HepG2 (cell line): ENCODE results near the gene VAMP2. TPM values are rescaled to one million over a fixed set of nuclear protein-coding genes. Genes with fewer than 3 reads are reported as not detected.

Experiments used
- ADNP ChIP-seq: sonication (generic); formaldehyde crosslinking; IDR thresholded peaks from 2 replicates; pipeline ENCODE4 v1.4.0; 2020; ENCODE audit warnings: missing genetic modification reagents
- CBX5 ChIP-seq: sonication (generic); formaldehyde crosslinking; IDR thresholded peaks from 2 replicates; pipeline ENCODE4 v1.4.0; 2020; ENCODE audit warnings: missing genetic modification reagents, borderline replicate concordance
- CREB1 ChIP-seq, 2 experiments: fragments of 450-650 bp in 1 of 2; IDR thresholded peaks; 2 replicates each; pipeline ENCODE4 v1.6.1; 2016 to 2017; ENCODE audit warnings: control low read depth in 1 of 2, mild to moderate bottlenecking in 1 of 2, missing compliant biosample characterization in 1 of 2, missing genetic modification characterization in 1 of 2
- DR1 ChIP-seq: sonication (generic); formaldehyde crosslinking; IDR thresholded peaks from 2 replicates; pipeline ENCODE4 v1.8.0; 2021; ENCODE audit warnings: mild to moderate bottlenecking, missing genetic modification reagents, inconsistent platforms
- HMG20A ChIP-seq: IDR thresholded peaks from 2 replicates; pipeline ENCODE4 v1.6.1; 2016; ENCODE audit warnings: borderline replicate concordance
- KDM2A ChIP-seq: sonication (generic); formaldehyde crosslinking; IDR thresholded peaks from 2 replicates; pipeline ENCODE4 v1.4.0; 2020; ENCODE audit warnings: low read depth, missing genetic modification reagents, borderline replicate concordance
- NBN ChIP-seq: fragments of 450-650 bp; conservative IDR thresholded peaks from 2 replicates; pipeline ENCODE4 v1.6.1; 2017
- NFATC3 ChIP-seq: sonication (generic); formaldehyde crosslinking; IDR thresholded peaks from 2 replicates; pipeline ENCODE4 v1.5.1; 2020; ENCODE audit warnings: mild to moderate bottlenecking, missing genetic modification reagents
- POLR2AphosphoS5 ChIP-seq: IDR thresholded peaks from 2 replicates; pipeline ENCODE4 v1.6.1; 2012; ENCODE audit warnings: low read depth, low read length
- RBFOX2 ChIP-seq: fragments of 200-400 bp; formaldehyde crosslinking; IDR thresholded peaks from 2 replicates; pipeline ENCODE4 v1.6.1; 2017; ENCODE audit warnings: low read depth, mild to moderate bottlenecking, low read length
- SRSF9 ChIP-seq: fragments of 200-400 bp; formaldehyde crosslinking; IDR thresholded peaks from 2 replicates; pipeline ENCODE4 v1.6.1; 2018; ENCODE audit warnings: borderline replicate concordance, mild to moderate bottlenecking, low read depth, low read length; ENCODE audit not compliant: insufficient read depth, poor library complexity, severe bottlenecking
- XBP1 ChIP-seq: sonication (generic); formaldehyde crosslinking; IDR thresholded peaks from 2 replicates; pipeline ENCODE4 v1.5.0; 2020; ENCODE audit warnings: missing genetic modification reagents
- ZBTB38 ChIP-seq: sonication (generic); formaldehyde crosslinking; IDR thresholded peaks from 2 replicates; pipeline ENCODE4 v1.5.1; 2020; ENCODE audit warnings: mild to moderate bottlenecking, missing genetic modification reagents
- ZFP1 ChIP-seq: IDR thresholded peaks from 2 replicates; pipeline ENCODE4 v1.6.1; 2016
- ZFY ChIP-seq: sonication (generic); formaldehyde crosslinking; IDR thresholded peaks from 2 replicates; pipeline ENCODE4 v1.4.0; 2020; ENCODE audit warnings: missing genetic modification reagents
- ZNF331 ChIP-seq: sonication (generic); formaldehyde crosslinking; IDR thresholded peaks from 2 replicates; pipeline ENCODE4 v1.4.0; 2020; ENCODE audit warnings: missing genetic modification reagents
- ZNF484 ChIP-seq: sonication (generic); formaldehyde crosslinking; IDR thresholded peaks from 2 replicates; pipeline ENCODE4 v1.5.1; 2020; ENCODE audit warnings: mild to moderate bottlenecking, low read depth, missing genetic modification reagents, borderline replicate concordance
- ZNF557 ChIP-seq: sonication (generic); formaldehyde crosslinking; IDR thresholded peaks from 2 replicates; pipeline ENCODE4 v1.4.0; 2020; ENCODE audit warnings: missing genetic modification reagents
- ZNF564 ChIP-seq: sonication (generic); formaldehyde crosslinking; IDR thresholded peaks from 2 replicates; pipeline ENCODE4 v1.8.1; 2023; ENCODE audit warnings: mild to moderate bottlenecking, missing genetic modification reagents
- ZNF724P ChIP-seq: sonication (generic); formaldehyde crosslinking; IDR thresholded peaks from 2 replicates; pipeline ENCODE4 v1.8.0; 2022; ENCODE audit warnings: missing genetic modification reagents, borderline replicate concordance
- ZNF75D ChIP-seq: sonication (generic); formaldehyde crosslinking; IDR thresholded peaks from 2 replicates; pipeline ENCODE4 v1.8.1; 2023; ENCODE audit warnings: missing genetic modification reagents, mild to moderate bottlenecking, borderline replicate concordance
- polyA plus RNA-seq, 8 experiments: library from polyadenylated mRNA; depleted of rRNA in 3 of 8; stranded (reverse) in 7 of 8; unstranded in 1 of 8; fragments of >200 nt; fragmentation: Illumina TruSeq in 4 of 8; extraction: Trizol in 4 of 8; gene quantifications; 2 replicates each; pipeline versions ENCODE4 v1.2.1 to v1.2.3, GENCODE V29; 2011 to 2016; ENCODE audit warnings: low read depth in 4 of 8, missing spikeins in 1 of 8, mixed read lengths in 1 of 8; ENCODE audit not compliant: insufficient read depth in 1 of 8
- total RNA-seq, 5 experiments: library from RNA; depleted of rRNA; stranded (reverse); fragments of >200 nt; fragmentation: Illumina TruSeq; extraction: Trizol; gene quantifications; 2 replicates each; pipeline ENCODE4 v1.2.3, GENCODE V29; 2016; ENCODE audit warnings: low read depth in 1 of 5
- TF ChIP-seq, protein P1 (sequence below): fragments of 450-650 bp; IDR thresholded peaks from 2 replicates; pipeline ENCODE4 v1.6.1; 2016
- TF ChIP-seq, protein P2 (sequence below): sonication (generic); formaldehyde crosslinking; IDR thresholded peaks from 2 replicates; pipeline ENCODE4 v1.8.0; 2022; ENCODE audit warnings: missing genetic modification reagents, low read depth, mild to moderate bottlenecking, borderline replicate concordance
- TF ChIP-seq, protein P3 (sequence below): sonication (generic); formaldehyde crosslinking; IDR thresholded peaks from 2 replicates; pipeline ENCODE4 v1.4.0; 2020; ENCODE audit warnings: missing genetic modification reagents
- TF ChIP-seq, protein P4 (sequence below): sonication (generic); formaldehyde crosslinking; IDR thresholded peaks from 2 replicates; pipeline ENCODE4 v1.4.0; 2020; ENCODE audit warnings: low read depth, missing genetic modification reagents

The VAMP2 gene
- total and polyA plus RNA-seq, 2 of the 13 experiments (the other 11 are each of a cell fraction or from before 2014, with no cell fraction given) = 3.9 to 17.2 TPM

DNA sequence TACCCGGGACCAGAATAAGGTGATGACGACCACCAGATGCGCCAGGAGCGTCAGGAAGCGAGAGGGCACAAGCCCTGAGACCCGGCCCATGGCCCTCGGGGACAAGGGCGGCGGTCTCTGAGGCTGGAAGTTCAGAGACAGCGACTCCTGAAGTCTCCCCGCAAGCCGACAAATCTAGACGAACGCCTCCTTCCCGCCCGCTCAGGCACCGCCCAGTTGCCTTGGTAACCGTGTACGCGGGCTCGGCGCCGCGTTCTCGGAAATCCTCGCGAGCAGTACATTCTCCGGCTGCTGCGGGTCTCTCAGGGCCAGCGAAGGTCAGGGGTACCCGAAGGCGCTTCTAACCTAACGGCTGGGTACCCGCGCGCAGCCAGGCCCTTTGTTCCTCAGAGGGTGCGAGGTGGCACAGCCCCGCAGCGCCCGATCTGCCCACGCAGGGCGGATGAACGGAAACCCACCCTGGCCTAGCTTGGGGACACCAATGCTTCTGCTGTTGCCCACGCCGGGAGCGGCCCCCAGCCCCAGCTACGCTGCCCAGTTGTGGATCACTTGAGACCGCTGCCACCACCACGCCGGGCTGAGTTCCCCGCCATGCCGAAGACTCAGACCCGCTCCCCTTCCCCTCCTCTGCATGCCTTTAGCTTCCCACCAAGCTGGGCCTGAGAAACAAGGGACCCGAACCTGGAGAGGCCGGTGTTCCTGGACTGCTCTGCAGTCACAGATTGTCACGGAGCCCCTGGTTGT, 13.6 kb upstream of the VAMP2 start, which contains the start of gene TMEM107 (continued):
- TF ChIP-seq, protein P1, sequence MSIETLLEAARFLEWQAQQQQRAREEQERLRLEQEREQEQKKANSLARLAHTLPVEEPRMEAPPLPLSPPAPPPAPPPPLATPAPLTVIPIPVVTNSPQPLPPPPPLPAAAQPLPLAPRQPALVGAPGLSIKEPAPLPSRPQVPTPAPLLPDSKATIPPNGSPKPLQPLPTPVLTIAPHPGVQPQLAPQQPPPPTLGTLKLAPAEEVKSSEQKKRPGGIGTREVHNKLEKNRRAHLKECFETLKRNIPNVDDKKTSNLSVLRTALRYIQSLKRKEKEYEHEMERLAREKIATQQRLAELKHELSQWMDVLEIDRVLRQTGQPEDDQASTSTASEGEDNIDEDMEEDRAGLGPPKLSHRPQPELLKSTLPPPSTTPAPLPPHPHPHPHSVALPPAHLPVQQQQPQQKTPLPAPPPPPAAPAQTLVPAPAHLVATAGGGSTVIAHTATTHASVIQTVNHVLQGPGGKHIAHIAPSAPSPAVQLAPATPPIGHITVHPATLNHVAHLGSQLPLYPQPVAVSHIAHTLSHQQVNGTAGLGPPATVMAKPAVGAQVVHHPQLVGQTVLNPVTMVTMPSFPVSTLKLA = no peak
- TF ChIP-seq ZNF564 (CRISPR knock-in tag) = peak; percentile 45; the same call in 1 of the 2 replicates
- no peak for TF ChIP-seq ADNP (CRISPR knock-in tag)
- TF ChIP-seq NBN = no peak
- TF ChIP-seq, protein P2, sequence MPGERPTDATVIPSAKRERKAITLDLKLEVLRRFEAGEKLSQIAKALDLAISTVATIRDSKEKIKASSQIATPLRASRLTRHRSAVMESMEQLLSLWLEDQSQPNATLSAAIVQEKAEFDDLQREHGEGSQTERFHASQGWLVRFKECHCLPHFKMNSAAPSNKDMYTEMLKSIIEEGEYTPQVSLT = no peak
- no peak for TF ChIP-seq CBX5
- no peak for TF ChIP-seq ZFP1 (CRISPR knock-in tag)
- 0 out of 2 replicates have a peak, but pooled peaks have one; percentile 10 for TF ChIP-seq ZNF331 (CRISPR knock-in tag)
- TF ChIP-seq ZFY (CRISPR knock-in tag) = peak; percentile 84
- no peak for TF ChIP-seq ZNF484 (CRISPR knock-in tag)
- TF ChIP-seq ZNF724P = no peak
- TF ChIP-seq DR1 (CRISPR knock-in tag) = 0 out of 2 replicates have a peak, but pooled peaks have one; percentile 8
- TF ChIP-seq, protein P3, sequence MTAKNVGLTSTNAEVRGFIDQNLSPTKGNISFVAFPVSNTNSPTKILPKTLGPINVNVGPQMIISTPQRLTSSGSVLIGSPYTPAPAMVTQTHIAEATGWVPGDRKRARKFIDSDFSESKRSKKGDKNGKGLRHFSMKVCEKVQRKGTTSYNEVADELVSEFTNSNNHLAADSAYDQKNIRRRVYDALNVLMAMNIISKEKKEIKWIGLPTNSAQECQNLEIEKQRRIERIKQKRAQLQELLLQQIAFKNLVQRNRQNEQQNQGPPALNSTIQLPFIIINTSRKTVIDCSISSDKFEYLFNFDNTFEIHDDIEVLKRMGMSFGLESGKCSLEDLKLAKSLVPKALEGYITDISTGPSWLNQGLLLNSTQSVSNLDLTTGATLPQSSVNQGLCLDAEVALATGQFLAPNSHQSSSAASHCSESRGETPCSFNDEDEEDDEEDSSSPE (CRISPR knock-in tag) = peak; percentile 91
- no peak for TF ChIP-seq ZNF557 (CRISPR knock-in tag)
- peak; percentile 61 for TF ChIP-seq KDM2A (CRISPR knock-in tag)
- TF ChIP-seq CREB1 (IDR thresholded peaks at IDR 0.05) = no peak
- TF ChIP-seq CREB1 (CRISPR knock-in tag; IDR thresholded peaks at IDR 0.05) = no peak
- no peak for TF ChIP-seq XBP1 (CRISPR knock-in tag)
- peak; percentile 59 for TF ChIP-seq POLR2AphosphoS5
- no peak for TF ChIP-seq SRSF9
- 0 out of 2 replicates have a peak, but pooled peaks have one; percentile 39 for TF ChIP-seq ZBTB38 (CRISPR knock-in tag)
- no peak for TF ChIP-seq NFATC3
- peak; percentile 78 for TF ChIP-seq RBFOX2
- TF ChIP-seq HMG20A (CRISPR knock-in tag) = no peak
- TF ChIP-seq ZNF75D (CRISPR knock-in tag) = no peak
- TF ChIP-seq, protein P4, sequence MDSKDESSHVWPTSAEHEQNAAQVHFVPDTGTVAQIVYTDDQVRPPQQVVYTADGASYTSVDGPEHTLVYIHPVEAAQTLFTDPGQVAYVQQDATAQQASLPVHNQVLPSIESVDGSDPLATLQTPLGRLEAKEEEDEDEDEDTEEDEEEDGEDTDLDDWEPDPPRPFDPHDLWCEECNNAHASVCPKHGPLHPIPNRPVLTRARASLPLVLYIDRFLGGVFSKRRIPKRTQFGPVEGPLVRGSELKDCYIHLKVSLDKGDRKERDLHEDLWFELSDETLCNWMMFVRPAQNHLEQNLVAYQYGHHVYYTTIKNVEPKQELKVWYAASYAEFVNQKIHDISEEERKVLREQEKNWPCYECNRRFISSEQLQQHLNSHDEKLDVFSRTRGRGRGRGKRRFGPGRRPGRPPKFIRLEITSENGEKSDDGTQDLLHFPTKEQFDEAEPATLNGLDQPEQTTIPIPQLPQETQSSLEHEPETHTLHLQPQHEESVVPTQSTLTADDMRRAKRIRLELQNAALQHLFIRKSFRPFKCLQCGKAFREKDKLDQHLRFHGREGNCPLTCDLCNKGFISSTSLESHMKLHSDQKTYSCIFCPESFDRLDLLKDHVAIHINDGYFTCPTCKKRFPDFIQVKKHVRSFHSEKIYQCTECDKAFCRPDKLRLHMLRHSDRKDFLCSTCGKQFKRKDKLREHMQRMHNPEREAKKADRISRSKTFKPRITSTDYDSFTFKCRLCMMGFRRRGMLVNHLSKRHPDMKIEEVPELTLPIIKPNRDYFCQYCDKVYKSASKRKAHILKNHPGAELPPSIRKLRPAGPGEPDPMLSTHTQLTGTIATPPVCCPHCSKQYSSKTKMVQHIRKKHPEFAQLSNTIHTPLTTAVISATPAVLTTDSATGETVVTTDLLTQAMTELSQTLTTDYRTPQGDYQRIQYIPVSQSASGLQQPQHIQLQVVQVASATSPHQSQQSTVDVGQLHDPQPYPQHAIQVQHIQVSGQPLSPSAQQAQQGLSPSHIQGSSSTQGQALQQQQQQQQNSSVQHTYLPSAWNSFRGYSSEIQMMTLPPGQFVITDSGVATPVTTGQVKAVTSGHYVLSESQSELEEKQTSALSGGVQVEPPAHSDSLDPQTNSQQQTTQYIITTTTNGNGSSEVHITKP (CRISPR knock-in tag) = no peak
